Neural cell (in vitro differentiated cells): ENCODE measurements around the gene EBF3. TPM values are rescaled to one million over a fixed set of nuclear protein-coding genes. Genes with fewer than 3 reads are reported as not detected.

Experiments used
- H2AFZ ChIP-seq: fragments of 200-600, 300-800 bp; sonication (generic), shearing (Covaris generic); 2 replicates; pipeline ENCODE4 v1.6.0; 2014; ENCODE audit warnings: low read depth, mild to moderate bottlenecking, antibody characterized with exemption, low read length, moderate library complexity
- H3F3A ChIP-seq: fragments of 200-600 bp; shearing (Covaris generic); 2 replicates; pipeline ENCODE4 v1.6.1; 2016; ENCODE audit warnings: mild to moderate bottlenecking, moderate library complexity, mixed read lengths, antibody characterized with exemption, low read length; ENCODE audit not compliant: insufficient read depth, poor library complexity, severe bottlenecking
- H3K27ac ChIP-seq: fragments of 200-600, 300-800 bp; sonication (generic), shearing (Covaris generic); 2 replicates; pipeline ENCODE4 v1.5.1; 2014; ENCODE audit warnings: mild to moderate bottlenecking, low read length, moderate library complexity
- H3K27me3 ChIP-seq: fragments of 300-800, 200-600 bp; sonication (generic), shearing (Covaris generic); 2 replicates; pipeline ENCODE4 v1.6.0; 2014; ENCODE audit warnings: mild to moderate bottlenecking, low read depth, low read length, moderate library complexity; ENCODE audit not compliant: insufficient read depth
- H3K36me3 ChIP-seq: fragments of 300-800, 200-600 bp; sonication (generic), shearing (Covaris generic); 2 replicates; pipeline ENCODE4 v1.5.1; 2014; ENCODE audit warnings: mild to moderate bottlenecking, antibody characterized with exemption, low read length, moderate library complexity; ENCODE audit not compliant: insufficient read depth
- H3K4me2 ChIP-seq: fragments of 300-800, 200-600 bp; sonication (generic), shearing (Covaris generic); 2 replicates; pipeline ENCODE4 v1.6.0; 2014; ENCODE audit warnings: mild to moderate bottlenecking, low read length
- H3K4me3 ChIP-seq: fragments of 300-800, 200-600 bp; sonication (generic), shearing (Covaris generic); 2 replicates; pipeline ENCODE4 v1.5.1; 2014; ENCODE audit warnings: mild to moderate bottlenecking, low read length, moderate library complexity
- H3K79me2 ChIP-seq: fragments of 200-600 bp; shearing (Covaris generic); replicated peaks from 2 replicates; pipeline ENCODE4 v1.6.0; 2014; ENCODE audit warnings: mild to moderate bottlenecking, low read length, moderate library complexity; ENCODE audit not compliant: insufficient read depth
- H3K9ac ChIP-seq: fragments of 300-800, 200-600 bp; sonication (generic), shearing (Covaris generic); 2 replicates; pipeline ENCODE4 v1.6.1; 2016; ENCODE audit warnings: mild to moderate bottlenecking, low read length, mixed read lengths
- H3K9me2 ChIP-seq: fragments of 200-600 bp; shearing (Covaris generic); 2 replicates; pipeline ENCODE4 v1.6.1; 2016; ENCODE audit warnings: mild to moderate bottlenecking, low read length, mixed read lengths; ENCODE audit not compliant: insufficient read depth
- H3K9me3 ChIP-seq: fragments of 200-600, 300-800 bp; sonication (generic), shearing (Covaris generic); 2 replicates; pipeline ENCODE4 v1.6.1; 2016; ENCODE audit warnings: mild to moderate bottlenecking, mixed run types, low read length, moderate library complexity, mixed read lengths
- H4K20me1 ChIP-seq: fragments of 200-600 bp; shearing (Covaris generic); 2 replicates; pipeline ENCODE4 v1.6.1; 2016; ENCODE audit warnings: mild to moderate bottlenecking, mixed run types; ENCODE audit not compliant: insufficient read depth
- EP300 ChIP-seq: fragments of 450-650 bp; conservative IDR thresholded peaks from 2 replicates; pipeline ENCODE4 v1.6.1; 2014; ENCODE audit warnings: antibody characterized with exemption, mild to moderate bottlenecking, moderate library complexity; ENCODE audit not compliant: poor library complexity, severe bottlenecking
- EZH2 ChIP-seq: fragments of 200-600, 300-800 bp; shearing (Covaris generic), sonication (generic); IDR thresholded peaks from 2 replicates; pipeline ENCODE4 v1.6.1; 2014; ENCODE audit warnings: antibody characterized with exemption, low read length, borderline replicate concordance, mild to moderate bottlenecking; ENCODE audit not compliant: insufficient read depth, poor library complexity, severe bottlenecking
- MXI1 ChIP-seq: fragments of 450-650 bp; conservative IDR thresholded peaks from 2 replicates; pipeline ENCODE4 v1.6.1; 2014; ENCODE audit warnings: antibody characterized with exemption, mild to moderate bottlenecking; ENCODE audit not compliant: poor library complexity, severe bottlenecking
- POLR2AphosphoS5 ChIP-seq: IDR thresholded peaks from 2 replicates; pipeline ENCODE4 v1.6.1; 2012
- RAD21 ChIP-seq: fragments of 450-650 bp; conservative IDR thresholded peaks from 2 replicates; pipeline ENCODE4 v1.6.1; 2014; ENCODE audit warnings: antibody characterized with exemption, mild to moderate bottlenecking, moderate library complexity
- REST ChIP-seq: IDR thresholded peaks from 2 replicates; pipeline ENCODE4 v1.6.1; 2012; ENCODE audit warnings: borderline replicate concordance
- SMC3 ChIP-seq: fragments of 450-650 bp; conservative IDR thresholded peaks from 2 replicates; pipeline ENCODE4 v1.6.1; 2014; ENCODE audit warnings: antibody characterized with exemption, mild to moderate bottlenecking, moderate library complexity; ENCODE audit not compliant: poor library complexity
- TAF1 ChIP-seq: IDR thresholded peaks from 2 replicates; pipeline ENCODE4 v1.6.1; 2012; ENCODE audit warnings: low read depth
- polyA plus RNA-seq: library from polyadenylated mRNA; depleted of rRNA; stranded (reverse); fragments of >200 nt; gene quantifications from 2 replicates; pipeline ENCODE4 v1.2.3, GENCODE V29; 2014
- TF ChIP-seq, protein P1 (sequence below): fragments of 450-650 bp; IDR thresholded peaks from 2 replicates; pipeline ENCODE4 v1.5.1; 2014; ENCODE audit warnings: antibody characterized with exemption, mild to moderate bottlenecking, moderate library complexity; ENCODE audit not compliant: poor library complexity, severe bottlenecking

The EBF3 gene
- polyA plus RNA-seq, 1 donor from 2014 or later = 0.38 TPM

DNA sequence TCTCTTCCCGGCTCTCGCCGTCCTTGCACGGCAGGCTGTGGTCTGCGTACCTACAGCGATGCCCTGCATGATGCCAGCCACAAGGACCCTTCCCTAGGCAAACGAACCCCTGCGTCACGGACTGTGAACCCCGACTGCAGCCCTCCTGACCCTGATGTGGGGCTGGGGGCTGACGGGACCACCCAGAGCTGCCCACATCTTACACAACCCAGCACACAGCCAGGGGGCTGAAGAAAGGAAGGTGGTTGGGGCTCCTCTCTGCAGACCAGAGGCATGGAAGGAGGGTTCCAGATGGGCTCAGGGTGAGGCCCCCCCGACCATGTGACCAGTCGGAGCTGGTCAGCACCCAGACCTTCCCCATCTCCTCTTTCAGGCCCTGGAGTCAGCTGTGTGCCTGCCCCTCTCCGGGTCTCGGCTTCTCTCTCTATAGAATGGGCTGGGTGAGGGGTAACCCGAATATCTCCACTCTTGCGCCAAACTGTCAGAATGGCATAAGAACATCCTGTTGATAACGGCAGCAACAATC, 41.4 kb downstream of the EBF3 start:
- Histone ChIP-seq H4K20me1 (no peaks in the 10 kb centered on the region), H3K9me3 (no peaks in the 10 kb centered on the region), H3K79me2 (no peaks in the 10 kb centered on the region), H3K9ac (no peak overlapping the region), H3K4me3 (no peak overlapping the region), H3K27me3 (no peaks in the 10 kb centered on the region), H3K27ac (no peak overlapping the region), H3F3A (no peaks in the 10 kb centered on the region), H2AFZ (no peak overlapping the region), H3K4me2 (no peak overlapping the region), H3K36me3 (no peaks in the 10 kb centered on the region), H3K9me2 (no peaks in the 10 kb centered on the region)
- TF ChIP-seq SMC3 (no peak), REST (no peak), RAD21 (no peak), EP300 (no peak), POLR2AphosphoS5 (no peak), EZH2 (no peak), MXI1 (no peak), TAF1 (no peak)
- TF ChIP-seq, protein P1, sequence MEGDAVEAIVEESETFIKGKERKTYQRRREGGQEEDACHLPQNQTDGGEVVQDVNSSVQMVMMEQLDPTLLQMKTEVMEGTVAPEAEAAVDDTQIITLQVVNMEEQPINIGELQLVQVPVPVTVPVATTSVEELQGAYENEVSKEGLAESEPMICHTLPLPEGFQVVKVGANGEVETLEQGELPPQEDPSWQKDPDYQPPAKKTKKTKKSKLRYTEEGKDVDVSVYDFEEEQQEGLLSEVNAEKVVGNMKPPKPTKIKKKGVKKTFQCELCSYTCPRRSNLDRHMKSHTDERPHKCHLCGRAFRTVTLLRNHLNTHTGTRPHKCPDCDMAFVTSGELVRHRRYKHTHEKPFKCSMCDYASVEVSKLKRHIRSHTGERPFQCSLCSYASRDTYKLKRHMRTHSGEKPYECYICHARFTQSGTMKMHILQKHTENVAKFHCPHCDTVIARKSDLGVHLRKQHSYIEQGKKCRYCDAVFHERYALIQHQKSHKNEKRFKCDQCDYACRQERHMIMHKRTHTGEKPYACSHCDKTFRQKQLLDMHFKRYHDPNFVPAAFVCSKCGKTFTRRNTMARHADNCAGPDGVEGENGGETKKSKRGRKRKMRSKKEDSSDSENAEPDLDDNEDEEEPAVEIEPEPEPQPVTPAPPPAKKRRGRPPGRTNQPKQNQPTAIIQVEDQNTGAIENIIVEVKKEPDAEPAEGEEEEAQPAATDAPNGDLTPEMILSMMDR = no peak

- H3K4me2 ChIP-seq = no peak overlapping the region
- H3K27ac ChIP-seq = no peak overlapping the region
- no peak overlapping the region for H2AFZ ChIP-seq
- H3K27me3 ChIP-seq = no peaks in the 10 kb centered on the region
- TF ChIP-seq EZH2 = no peak
- no peak for TF ChIP-seq EP300
- TF ChIP-seq RAD21 = no peak
- TF ChIP-seq SMC3 = no peak
- TF ChIP-seq POLR2AphosphoS5 = no peak
- TF ChIP-seq MXI1 = no peak
- TF ChIP-seq REST = no peak
- TF ChIP-seq TAF1 = no peak
- TF ChIP-seq, protein P1 = no peak
- no peaks in the 10 kb centered on the region for H3K36me3 ChIP-seq
- H4K20me1 ChIP-seq = no peaks in the 10 kb centered on the region
- no peaks in the 10 kb centered on the region for H3K9me2 ChIP-seq
- H3K79me2 ChIP-seq = no peaks in the 10 kb centered on the region
- no peak overlapping the region for H3K9ac ChIP-seq
- no peaks in the 10 kb centered on the region for H3F3A ChIP-seq
- H3K4me3 ChIP-seq = no peak overlapping the region
- H3K9me3 ChIP-seq = no peaks in the 10 kb centered on the region
These were observed 42.1 kb downstream of the EBF3 start for GRCh38 chr10:129921801-129922597.
